Neural cell (in vitro differentiated cells): ENCODE data around the gene COQ10A. TPM values are rescaled to one million over a fixed set of nuclear protein-coding genes. Genes with fewer than 3 reads are reported as not detected.

Source experiments
- H2AFZ ChIP-seq: fragments of 200-600, 300-800 bp; sonication (generic), shearing (Covaris generic); 2 replicates; pipeline ENCODE4 v1.6.0; 2014; ENCODE audit warnings: low read depth, mild to moderate bottlenecking, antibody characterized with exemption, low read length, moderate library complexity
- H3F3A ChIP-seq: fragments of 200-600 bp; shearing (Covaris generic); 2 replicates; pipeline ENCODE4 v1.6.1; 2016; ENCODE audit warnings: mild to moderate bottlenecking, moderate library complexity, mixed read lengths, antibody characterized with exemption, low read length; ENCODE audit not compliant: insufficient read depth, poor library complexity, severe bottlenecking
- H3K27ac ChIP-seq: fragments of 200-600, 300-800 bp; sonication (generic), shearing (Covaris generic); 2 replicates; pipeline ENCODE4 v1.5.1; 2014; ENCODE audit warnings: mild to moderate bottlenecking, low read length, moderate library complexity
- H3K27me3 ChIP-seq: fragments of 300-800, 200-600 bp; sonication (generic), shearing (Covaris generic); 2 replicates; pipeline ENCODE4 v1.6.0; 2014; ENCODE audit warnings: mild to moderate bottlenecking, low read depth, low read length, moderate library complexity; ENCODE audit not compliant: insufficient read depth
- H3K36me3 ChIP-seq: fragments of 300-800, 200-600 bp; sonication (generic), shearing (Covaris generic); 2 replicates; pipeline ENCODE4 v1.5.1; 2014; ENCODE audit warnings: mild to moderate bottlenecking, antibody characterized with exemption, low read length, moderate library complexity; ENCODE audit not compliant: insufficient read depth
- H3K4me2 ChIP-seq: fragments of 300-800, 200-600 bp; sonication (generic), shearing (Covaris generic); 2 replicates; pipeline ENCODE4 v1.6.0; 2014; ENCODE audit warnings: mild to moderate bottlenecking, low read length
- H3K4me3 ChIP-seq: fragments of 300-800, 200-600 bp; sonication (generic), shearing (Covaris generic); 2 replicates; pipeline ENCODE4 v1.5.1; 2014; ENCODE audit warnings: mild to moderate bottlenecking, low read length, moderate library complexity
- H3K79me2 ChIP-seq: fragments of 200-600 bp; shearing (Covaris generic); replicated peaks from 2 replicates; pipeline ENCODE4 v1.6.0; 2014; ENCODE audit warnings: mild to moderate bottlenecking, low read length, moderate library complexity; ENCODE audit not compliant: insufficient read depth
- H3K9ac ChIP-seq: fragments of 300-800, 200-600 bp; sonication (generic), shearing (Covaris generic); 2 replicates; pipeline ENCODE4 v1.6.1; 2016; ENCODE audit warnings: mild to moderate bottlenecking, low read length, mixed read lengths
- H3K9me2 ChIP-seq: fragments of 200-600 bp; shearing (Covaris generic); 2 replicates; pipeline ENCODE4 v1.6.1; 2016; ENCODE audit warnings: mild to moderate bottlenecking, low read length, mixed read lengths; ENCODE audit not compliant: insufficient read depth
- H3K9me3 ChIP-seq: fragments of 200-600, 300-800 bp; sonication (generic), shearing (Covaris generic); 2 replicates; pipeline ENCODE4 v1.6.1; 2016; ENCODE audit warnings: mild to moderate bottlenecking, mixed run types, low read length, moderate library complexity, mixed read lengths
- H4K20me1 ChIP-seq: fragments of 200-600 bp; shearing (Covaris generic); 2 replicates; pipeline ENCODE4 v1.6.1; 2016; ENCODE audit warnings: mild to moderate bottlenecking, mixed run types; ENCODE audit not compliant: insufficient read depth
- CTCF ChIP-seq: fragments of 450-650 bp; IDR thresholded peaks from 2 replicates; pipeline ENCODE4 v1.5.1; 2014; ENCODE audit warnings: antibody characterized with exemption, mild to moderate bottlenecking, moderate library complexity; ENCODE audit not compliant: poor library complexity, severe bottlenecking
- EP300 ChIP-seq: fragments of 450-650 bp; conservative IDR thresholded peaks from 2 replicates; pipeline ENCODE4 v1.6.1; 2014; ENCODE audit warnings: antibody characterized with exemption, mild to moderate bottlenecking, moderate library complexity; ENCODE audit not compliant: poor library complexity, severe bottlenecking
- EZH2 ChIP-seq: fragments of 200-600, 300-800 bp; shearing (Covaris generic), sonication (generic); IDR thresholded peaks from 2 replicates; pipeline ENCODE4 v1.6.1; 2014; ENCODE audit warnings: antibody characterized with exemption, low read length, borderline replicate concordance, mild to moderate bottlenecking; ENCODE audit not compliant: insufficient read depth, poor library complexity, severe bottlenecking
- MXI1 ChIP-seq: fragments of 450-650 bp; conservative IDR thresholded peaks from 2 replicates; pipeline ENCODE4 v1.6.1; 2014; ENCODE audit warnings: antibody characterized with exemption, mild to moderate bottlenecking; ENCODE audit not compliant: poor library complexity, severe bottlenecking
- POLR2AphosphoS5 ChIP-seq: IDR thresholded peaks from 2 replicates; pipeline ENCODE4 v1.6.1; 2012
- RAD21 ChIP-seq: fragments of 450-650 bp; conservative IDR thresholded peaks from 2 replicates; pipeline ENCODE4 v1.6.1; 2014; ENCODE audit warnings: antibody characterized with exemption, mild to moderate bottlenecking, moderate library complexity
- REST ChIP-seq: IDR thresholded peaks from 2 replicates; pipeline ENCODE4 v1.6.1; 2012; ENCODE audit warnings: borderline replicate concordance
- SMC3 ChIP-seq: fragments of 450-650 bp; conservative IDR thresholded peaks from 2 replicates; pipeline ENCODE4 v1.6.1; 2014; ENCODE audit warnings: antibody characterized with exemption, mild to moderate bottlenecking, moderate library complexity; ENCODE audit not compliant: poor library complexity
- TAF1 ChIP-seq: IDR thresholded peaks from 2 replicates; pipeline ENCODE4 v1.6.1; 2012; ENCODE audit warnings: low read depth
- polyA plus RNA-seq: library from polyadenylated mRNA; depleted of rRNA; stranded (reverse); fragments of >200 nt; gene quantifications from 2 replicates; pipeline ENCODE4 v1.2.3, GENCODE V29; 2014

Gene COQ10A
- polyA plus RNA-seq, 1 donor from 2014 or later = 56.5 TPM

GRCh38 chr12:56297400-56297799, 30.7 kb downstream of the COQ10A start:
- Histone ChIP-seq H3K9me3 (no peaks in the 10 kb centered on the region), H3K4me2 (no peak overlapping the region), H4K20me1 (no peaks in the 10 kb centered on the region)

GRCh38 chr12:56298828-56299227, 32.1 kb downstream of the COQ10A start:
- no peak overlapping the region for H3K27ac ChIP-seq
- no peaks in the 10 kb centered on the region for H3K9me2 ChIP-seq
- H3K9ac ChIP-seq = peak overlapping the region; percentile 80
- H2AFZ ChIP-seq = no peak overlapping the region
- H3K79me2 ChIP-seq = peaks cover 26% of the 10 kb centered on the region
- H3K4me3 ChIP-seq = peak overlapping the region; percentile 99
- no peaks in the 10 kb centered on the region for H3K36me3 ChIP-seq
- no peaks in the 10 kb centered on the region for H3K9me3 ChIP-seq
- H3K27me3 ChIP-seq = no peaks in the 10 kb centered on the region
- H3K4me2 ChIP-seq = peak overlapping the region; percentile 87
- H3F3A ChIP-seq = no peaks in the 10 kb centered on the region
- no peaks in the 10 kb centered on the region for H4K20me1 ChIP-seq
- TF ChIP-seq RAD21 = no peak
- no peak for TF ChIP-seq REST
- no peak for TF ChIP-seq MXI1
- no peak for TF ChIP-seq TAF1
- TF ChIP-seq CTCF = no peak
- TF ChIP-seq EP300 = no peak

More at GRCh38 chr12:56297400-56297799, 30.7 kb downstream of the COQ10A start:
- H3K27ac ChIP-seq = no peak overlapping the region
- H3F3A ChIP-seq = no peaks in the 10 kb centered on the region
- no peak overlapping the region for H3K4me3 ChIP-seq
- no peak overlapping the region for H3K9ac ChIP-seq
- H3K36me3 ChIP-seq = no peaks in the 10 kb centered on the region
- no peak overlapping the region for H2AFZ ChIP-seq
- no peaks in the 10 kb centered on the region for H3K9me2 ChIP-seq
- TF ChIP-seq CTCF = no peak
- TF ChIP-seq POLR2AphosphoS5 = no peak
- no peak for TF ChIP-seq TAF1
- no peak for TF ChIP-seq MXI1
- TF ChIP-seq EP300 = no peak
- TF ChIP-seq RAD21 = no peak
- TF ChIP-seq EZH2 = no peak
- no peak for TF ChIP-seq SMC3
- TF ChIP-seq REST = no peak
- H3K79me2 ChIP-seq = peaks cover 26% of the 10 kb centered on the region
- no peaks in the 10 kb centered on the region for H3K27me3 ChIP-seq
